Germinal center (tissue), 1 donor: ENCODE data around the gene E2F7.

ENCODE experiments used
- DNase-seq: peaks from one replicate; pipeline ENCODE4 v3.0.0; 2012; ENCODE audit warnings: mixed read lengths, low spot score

The E2F7 gene

GRCh38 chr12:77064896-77065360, 441 bp downstream of the E2F7 start:
- peak; percentile 53 for DNase-seq

DNA sequence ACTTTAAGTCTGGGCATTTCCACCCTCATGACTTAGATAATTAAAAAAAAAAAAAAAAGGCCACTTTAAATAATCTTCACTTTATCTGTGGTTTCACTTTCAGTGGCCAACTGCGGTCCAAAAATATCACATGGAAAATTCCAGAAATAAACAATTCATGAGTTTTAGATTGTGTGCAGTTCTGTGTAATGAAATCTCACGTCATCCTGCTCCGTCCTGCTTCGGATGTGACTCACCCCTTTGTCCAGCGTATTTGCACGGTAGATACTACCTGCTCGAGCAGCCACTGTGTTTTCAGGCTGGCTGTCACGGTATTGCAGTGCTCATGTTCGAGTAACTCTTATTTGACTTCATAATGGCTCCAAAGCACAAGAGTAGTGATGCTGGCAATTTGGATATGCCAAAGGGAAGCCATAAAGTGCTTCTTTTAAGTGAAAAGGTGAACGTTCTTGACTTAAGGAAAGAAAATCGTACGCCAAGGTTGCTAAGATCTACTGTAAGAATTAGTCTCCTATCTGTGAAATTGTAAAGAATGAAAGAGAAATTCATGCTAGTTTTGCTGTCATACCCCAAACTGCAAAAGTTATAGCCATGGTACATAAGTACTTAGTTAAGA, 2.4 kb downstream of the E2F7 start:
- DNase-seq: no peak

DNA sequence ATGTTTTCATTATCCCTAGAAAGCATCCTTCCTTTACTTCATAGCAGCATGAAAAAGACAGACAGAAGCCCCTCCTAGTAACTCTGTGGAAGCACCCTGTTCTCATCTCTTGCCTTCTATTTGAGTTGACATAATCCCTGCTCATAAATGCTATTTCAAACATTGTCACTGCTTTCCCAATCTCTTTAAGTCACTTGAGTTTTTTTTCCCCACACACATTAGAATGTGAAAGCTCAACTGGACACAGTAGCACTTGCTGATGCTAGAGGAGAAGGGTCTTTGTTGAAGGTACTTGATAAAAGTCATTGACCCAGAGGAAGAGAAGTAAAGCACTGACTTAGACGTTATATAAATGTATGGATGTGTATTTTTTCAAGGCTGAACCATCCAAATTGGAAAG, 3.0 kb downstream of the E2F7 start:
- no peak for DNase-seq

DNA sequence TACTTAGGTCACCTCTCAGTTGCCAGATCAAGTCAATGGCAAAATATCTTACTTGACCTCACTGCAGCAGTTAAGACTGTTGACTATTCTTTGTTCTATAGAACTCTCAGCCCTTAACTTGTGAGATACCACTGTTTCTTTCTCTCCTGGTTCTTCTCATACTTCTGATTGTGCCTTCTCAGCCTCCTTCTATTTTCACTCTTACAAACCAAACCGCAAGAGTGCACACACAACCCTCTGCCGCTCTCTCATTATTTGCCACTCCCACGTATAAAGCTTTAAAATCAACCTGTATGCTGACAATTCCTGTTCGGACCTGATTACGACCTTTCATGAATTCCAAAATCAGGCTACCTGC, 4.5 kb downstream of the E2F7 start:
- DNase-seq: no peak

DNA sequence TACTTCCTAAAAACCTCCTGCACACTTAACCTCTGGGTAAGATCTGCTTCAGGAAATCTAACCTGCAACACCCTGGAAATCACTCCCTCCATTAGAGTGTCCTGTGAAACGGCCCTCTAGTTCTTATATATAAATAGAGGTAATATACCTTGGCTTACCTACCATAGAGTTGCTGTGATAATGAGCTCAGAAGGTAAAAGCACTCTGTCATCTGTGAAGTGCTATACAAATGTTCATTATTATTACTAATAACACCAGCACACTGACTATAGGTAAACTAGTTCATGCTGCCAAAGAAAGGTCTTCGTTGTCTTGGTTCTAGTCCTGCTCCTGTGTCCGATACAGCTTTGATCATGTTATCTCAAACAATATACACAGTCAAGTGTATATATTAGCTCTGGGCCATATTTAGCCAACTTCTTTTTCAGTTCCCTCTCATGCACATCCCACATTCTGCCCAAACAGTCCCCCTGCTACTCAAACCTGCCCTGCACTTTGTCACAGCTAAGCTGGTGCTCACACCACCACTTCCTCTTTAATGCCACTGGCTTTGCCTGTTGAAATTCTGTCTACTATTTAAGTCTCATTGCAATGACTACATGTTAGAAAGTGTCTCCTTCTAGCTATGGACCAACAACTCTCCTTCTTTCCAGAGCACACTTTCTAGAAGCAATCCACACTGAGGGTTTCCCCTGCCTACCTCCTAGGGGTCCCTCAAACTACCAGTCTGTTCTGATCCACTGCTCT, 5.1 kb downstream of the E2F7 start:
- peak; percentile 48 for DNase-seq

DNA sequence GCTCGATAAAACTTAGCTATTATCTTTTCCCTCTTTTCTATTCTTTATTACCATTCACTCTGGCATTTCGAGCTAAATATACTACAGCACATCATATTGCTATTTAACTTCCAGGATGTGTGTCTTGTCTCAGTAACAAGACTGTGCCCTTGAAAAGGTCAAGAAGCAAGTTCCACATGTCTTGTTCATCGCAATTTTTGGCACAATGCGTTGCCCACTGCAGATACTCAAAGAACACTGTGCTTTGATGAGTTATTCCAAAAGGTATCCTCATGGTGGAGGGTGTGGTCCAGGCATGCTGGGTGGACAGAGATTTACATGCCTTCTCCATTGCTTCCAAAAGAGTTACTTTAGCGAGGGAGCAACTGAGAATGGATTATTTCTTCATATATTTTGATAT, 6.6 kb downstream of the E2F7 start:
- no peak for DNase-seq

DNA sequence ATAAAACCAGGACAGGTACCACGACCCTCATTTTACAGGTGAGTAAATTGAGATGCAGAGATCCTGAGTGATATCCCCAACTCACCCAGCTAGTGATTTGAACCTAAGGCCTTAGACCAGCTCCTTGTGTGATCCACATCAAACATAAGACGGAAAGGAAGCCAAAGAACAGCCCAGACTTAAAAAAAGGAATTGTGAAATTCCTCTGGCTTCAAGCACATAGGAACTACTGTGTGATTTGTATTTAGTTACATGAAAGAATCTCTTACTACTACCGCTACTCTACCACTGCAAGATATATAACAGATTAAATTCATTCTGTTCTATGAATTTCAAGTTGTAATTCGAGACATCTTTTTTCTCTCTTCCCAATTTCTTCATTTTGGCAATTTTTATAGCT, 10.5 kb downstream of the E2F7 start:
- DNase-seq: no peak

GRCh38 chr12:77053259-77053658, 12.1 kb downstream of the E2F7 start:
- DNase-seq: no peak

- peak; percentile 44 for DNase-seq
Measured at GRCh38 chr12:77049767-77050353, 15.5 kb downstream of the E2F7 start.

DNA sequence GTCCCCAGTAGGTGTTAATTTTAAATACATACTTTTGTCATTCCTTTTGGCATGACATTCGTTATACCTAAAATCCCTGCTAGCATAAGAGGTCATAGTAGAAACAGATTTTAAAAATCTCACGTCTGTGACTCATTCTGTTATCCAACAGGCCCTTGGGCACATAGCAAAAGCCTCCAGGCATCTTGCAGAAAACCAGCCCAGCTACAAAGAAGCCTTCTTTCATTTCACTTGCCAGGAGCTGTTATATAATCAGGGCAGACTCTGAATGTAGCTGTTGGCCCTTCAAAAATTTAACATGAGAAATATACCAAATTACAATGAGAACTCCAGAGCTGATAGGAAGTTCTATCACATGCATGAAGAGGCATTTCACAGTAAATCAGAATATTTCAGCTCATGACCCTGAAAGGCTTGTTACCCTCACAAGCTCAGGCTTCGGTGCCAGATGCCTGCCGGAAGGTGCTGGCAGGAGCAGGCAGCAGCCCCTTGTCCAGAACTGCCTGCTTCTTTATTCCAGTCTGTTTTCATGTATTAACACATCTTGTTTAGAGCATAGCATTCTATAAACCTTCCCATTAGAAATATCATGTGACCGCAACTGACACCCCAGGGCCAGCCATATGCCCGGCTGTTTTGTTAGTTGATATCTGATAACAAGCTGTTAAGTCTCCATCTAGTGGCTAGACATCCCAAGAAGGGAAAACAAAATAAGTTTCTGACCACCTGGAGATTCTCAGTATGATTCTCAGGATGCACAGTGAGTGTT, 17.8 kb downstream of the E2F7 start:
- no peak for DNase-seq

DNA sequence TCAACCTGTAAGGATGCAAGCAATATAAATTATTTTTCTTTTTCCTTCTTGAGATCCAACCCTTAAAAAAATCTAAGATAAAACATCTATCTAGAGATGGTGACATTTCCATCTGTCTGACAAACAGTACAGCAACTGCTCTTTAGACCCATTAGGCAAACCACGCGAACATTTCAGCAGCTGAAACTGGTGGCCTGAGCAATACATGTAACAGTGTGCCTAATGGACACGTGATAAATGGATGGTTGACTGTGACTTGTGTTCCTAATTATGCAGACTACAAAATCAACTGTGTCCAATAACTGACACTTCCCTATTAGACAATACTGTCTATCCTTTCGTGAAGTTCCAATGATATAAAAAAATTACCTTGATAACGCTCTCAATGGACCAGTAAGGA, 18.9 kb downstream of the E2F7 start:
- DNase-seq: no peak

GRCh38 chr12:77045183-77045582, 20.2 kb downstream of the E2F7 start:
- DNase-seq: no peak

DNA sequence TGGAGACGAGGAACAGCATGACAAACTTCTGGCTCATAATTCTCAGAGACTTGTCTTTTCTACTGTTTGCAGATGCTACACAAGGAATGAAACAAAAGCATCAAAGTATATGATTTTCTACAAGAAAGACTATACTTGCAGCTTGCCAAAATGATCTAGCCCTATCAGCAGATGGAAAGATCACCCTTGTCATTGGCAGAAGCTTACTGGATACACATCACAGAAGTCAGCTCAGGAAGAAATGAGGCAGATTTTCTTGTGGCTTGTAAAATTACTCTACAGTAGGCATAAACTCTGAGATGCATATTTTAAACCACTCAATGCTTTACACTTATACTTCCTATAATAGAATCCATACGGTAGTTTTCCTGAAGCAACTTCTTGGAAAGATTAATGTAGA, 20.6 kb downstream of the E2F7 start:
- DNase-seq: no peak

DNA sequence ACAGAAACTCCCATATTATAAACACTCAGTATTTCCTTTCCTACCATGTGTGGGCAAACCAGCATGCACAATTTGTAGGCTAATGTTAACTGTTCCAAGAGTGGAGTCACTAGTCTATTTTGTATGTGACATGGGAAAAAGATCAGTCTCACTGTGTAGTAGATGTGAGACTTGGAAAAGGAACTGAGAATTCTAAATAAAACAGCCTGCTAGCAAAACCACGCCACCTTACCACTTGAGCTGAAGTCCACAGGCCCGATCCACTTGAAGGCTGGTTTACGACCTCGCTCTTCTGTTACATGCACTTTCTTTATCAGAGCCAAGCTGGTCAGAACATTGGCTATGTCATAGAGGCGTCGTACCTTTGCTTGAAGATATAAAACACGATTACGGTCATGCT, 22.5 kb downstream of the E2F7 start:
- no peak for DNase-seq

- DNase-seq: no peak
Measured at GRCh38 chr12:77040231-77040630, 25.1 kb downstream of the E2F7 start.

GRCh38 chr12:77035226-77035625, 30.1 kb downstream of the E2F7 start:
- DNase-seq: no peak

- DNase-seq: no peak
Measured at GRCh38 chr12:77033658-77034536, 31.5 kb downstream of the E2F7 start.

GRCh38 chr12:77032406-77032805, 33.0 kb downstream of the E2F7 start:
- no peak for DNase-seq

GRCh38 chr12:77031745-77032144, 33.6 kb downstream of the E2F7 start:
- DNase-seq: no peak

DNA sequence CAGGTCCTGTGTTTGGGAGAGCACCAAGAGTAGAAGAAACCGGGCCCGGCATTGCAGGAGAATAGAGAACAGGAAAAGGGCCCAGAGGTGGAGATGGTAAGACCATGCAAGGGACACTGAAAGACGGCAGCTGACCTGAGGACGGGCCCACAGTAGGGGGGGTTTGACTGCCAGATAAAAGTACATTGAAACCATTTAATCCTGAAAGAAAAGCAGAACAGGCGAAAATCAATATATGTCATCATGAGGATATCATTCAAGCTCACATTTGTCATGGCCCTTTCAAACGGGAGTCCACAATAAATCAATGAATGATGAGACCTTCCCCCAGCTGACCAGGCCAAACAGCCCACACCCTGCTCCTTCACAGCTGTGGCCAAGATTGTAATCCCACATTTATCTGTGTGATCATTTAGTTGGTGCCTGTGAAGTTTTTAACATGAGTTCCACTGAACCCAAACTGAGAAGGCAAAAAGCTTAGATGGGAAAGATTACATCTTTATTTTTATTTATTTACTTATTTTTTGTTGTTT, 39.5 kb downstream of the E2F7 start:
- DNase-seq: no peak

GRCh38 chr12:77023501-77023900, 41.9 kb downstream of the E2F7 start:
- no peak for DNase-seq

DNA sequence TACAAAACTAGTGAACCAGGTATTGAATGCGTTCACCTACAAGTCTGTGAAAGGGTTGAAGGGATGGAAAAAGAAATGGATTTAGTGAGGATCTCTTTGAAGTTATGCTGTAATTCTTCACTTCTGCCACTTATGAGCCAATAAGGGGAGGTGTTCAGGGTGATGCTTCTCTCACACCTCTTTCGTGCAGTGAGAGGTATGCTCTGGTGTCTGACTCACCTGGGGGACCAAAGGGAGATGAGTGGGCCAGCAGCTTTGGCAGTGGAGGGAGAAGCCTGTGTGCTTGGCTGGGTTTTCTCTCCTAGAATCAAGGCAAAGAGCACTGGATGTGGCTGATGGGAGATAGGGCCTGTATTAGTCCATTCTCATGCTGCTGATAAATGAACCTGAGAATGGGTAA, 45.4 kb downstream of the E2F7 start:
- no peak for DNase-seq
